ENCODE data around the gene EPDR1. TPM values are rescaled to one million over a fixed set of nuclear protein-coding genes. Genes with fewer than 3 reads are reported as not detected.

Gene EPDR1
- total RNA-seq, 6 experiments from 2014 or later, result 4.1 to 34.1 (median 13.2) TPM

DNA sequence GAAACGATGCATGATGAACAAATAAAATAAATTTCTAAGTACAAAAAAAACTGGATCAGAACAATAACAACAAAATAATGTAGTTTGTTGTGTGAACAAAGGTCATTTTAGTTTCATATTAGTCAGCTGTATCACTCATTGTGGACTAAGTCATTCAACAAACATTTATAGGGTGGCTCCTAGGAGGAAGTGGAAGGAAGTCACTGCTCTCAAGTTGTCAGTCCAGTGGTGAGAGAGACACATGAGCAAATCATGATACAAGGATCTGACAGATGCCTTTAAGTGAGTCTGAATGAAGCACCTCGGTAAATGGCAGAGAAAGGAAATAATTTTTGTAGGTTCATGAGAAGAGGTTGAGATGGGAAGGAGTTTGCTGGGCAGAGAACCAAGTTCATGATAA, 56.8 kb downstream of the EPDR1 start:
- ATAC-seq (peak in 1 of 4 donors; percentile 28), DNase-seq (no peak)
- no peaks in the 10 kb centered on the region for H3K9me3 ChIP-seq
- H3K27me3 ChIP-seq, result no peaks in the 10 kb centered on the region
- intact Hi-C loops (cut with DNase I), result no loop called here
- TF ChIP-seq, protein P1, sequence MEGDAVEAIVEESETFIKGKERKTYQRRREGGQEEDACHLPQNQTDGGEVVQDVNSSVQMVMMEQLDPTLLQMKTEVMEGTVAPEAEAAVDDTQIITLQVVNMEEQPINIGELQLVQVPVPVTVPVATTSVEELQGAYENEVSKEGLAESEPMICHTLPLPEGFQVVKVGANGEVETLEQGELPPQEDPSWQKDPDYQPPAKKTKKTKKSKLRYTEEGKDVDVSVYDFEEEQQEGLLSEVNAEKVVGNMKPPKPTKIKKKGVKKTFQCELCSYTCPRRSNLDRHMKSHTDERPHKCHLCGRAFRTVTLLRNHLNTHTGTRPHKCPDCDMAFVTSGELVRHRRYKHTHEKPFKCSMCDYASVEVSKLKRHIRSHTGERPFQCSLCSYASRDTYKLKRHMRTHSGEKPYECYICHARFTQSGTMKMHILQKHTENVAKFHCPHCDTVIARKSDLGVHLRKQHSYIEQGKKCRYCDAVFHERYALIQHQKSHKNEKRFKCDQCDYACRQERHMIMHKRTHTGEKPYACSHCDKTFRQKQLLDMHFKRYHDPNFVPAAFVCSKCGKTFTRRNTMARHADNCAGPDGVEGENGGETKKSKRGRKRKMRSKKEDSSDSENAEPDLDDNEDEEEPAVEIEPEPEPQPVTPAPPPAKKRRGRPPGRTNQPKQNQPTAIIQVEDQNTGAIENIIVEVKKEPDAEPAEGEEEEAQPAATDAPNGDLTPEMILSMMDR (IDR thresholded peaks at IDR 0.05), result no peak
- TF ChIP-seq POLR2A (IDR thresholded peaks at IDR 0.05), result no peak
- WGBS (ENCODE audit: insufficient coverage, low coverage, low lambda C conversion rate, missing lambda C conversion rate), result 71% methylated on average over 2 of the region's 2 CpGs
- no peak overlapping the region for H3K27ac ChIP-seq
- H3K36me3 ChIP-seq, result no peaks in the 10 kb centered on the region
- H3K4me3 ChIP-seq, result no peak overlapping the region
- H3K4me1 ChIP-seq, result no peaks in the 10 kb centered on the region

DNA sequence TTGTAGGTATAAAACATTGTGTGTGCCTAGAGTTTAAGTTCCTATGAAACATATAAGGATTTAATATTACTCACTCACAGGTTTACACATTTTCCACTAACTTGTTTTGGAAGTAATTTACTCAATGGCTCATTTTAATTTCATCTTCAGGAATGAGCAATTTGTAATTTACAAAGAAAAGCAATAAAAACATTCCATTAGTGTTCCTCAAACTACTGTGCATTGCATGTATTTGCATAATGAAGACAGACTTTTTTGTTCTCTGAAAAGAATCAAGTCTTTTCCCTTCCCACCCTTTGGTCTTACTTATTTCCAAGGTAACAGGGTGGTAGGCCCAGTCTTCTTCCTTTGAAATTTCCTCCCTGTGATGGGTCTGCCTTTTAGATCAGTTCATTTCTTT, 61.2 kb downstream of the EPDR1 start:
- intact Hi-C loops (cut with DNase I), result no loop called here
- no peak overlapping the region for H3K27ac ChIP-seq
- ATAC-seq, result no peak
- no peaks in the 10 kb centered on the region for H3K9me3 ChIP-seq
- no peaks in the 10 kb centered on the region for H3K36me3 ChIP-seq
- H3K4me3 ChIP-seq, result no peak overlapping the region
- no peak for TF ChIP-seq POLR2A (IDR thresholded peaks at IDR 0.05)
- TF ChIP-seq, protein P1 (IDR thresholded peaks at IDR 0.05), result no peak
- no peak for DNase-seq
- H3K27me3 ChIP-seq, result no peaks in the 10 kb centered on the region
- no peaks in the 10 kb centered on the region for H3K4me1 ChIP-seq

DNA sequence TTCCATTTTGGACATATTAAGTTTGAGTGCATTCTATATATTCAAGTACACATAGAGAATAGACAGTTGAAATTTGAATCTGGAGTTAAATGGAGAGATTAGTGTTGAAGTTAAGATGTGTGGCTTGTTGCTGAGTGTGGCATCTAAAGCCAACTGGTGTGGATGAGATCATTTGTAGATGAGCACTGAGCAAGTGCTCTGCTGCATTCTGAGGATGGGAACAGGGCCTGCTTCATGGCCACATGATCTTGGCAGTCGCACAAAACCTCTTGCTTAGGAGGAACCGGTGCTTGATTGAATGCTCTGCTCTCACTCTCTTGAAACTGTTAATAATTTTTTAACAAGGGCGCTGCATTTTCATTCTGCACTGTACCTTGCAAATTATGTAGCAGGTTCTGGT, 62.0 kb downstream of the EPDR1 start:
- Histone ChIP-seq H3K27ac (no peak overlapping the region), H3K9me3 (no peaks in the 10 kb centered on the region), H3K27me3 (no peaks in the 10 kb centered on the region), H3K36me3 (no peaks in the 10 kb centered on the region), H3K4me1 (no peaks in the 10 kb centered on the region), H3K4me3 (no peak overlapping the region)
- ATAC-seq, result no peak
- WGBS (ENCODE audit: insufficient coverage, low coverage, low lambda C conversion rate, missing lambda C conversion rate), result 67% methylated on average over 1 of the region's 3 CpGs
- no peak for DNase-seq
- TF ChIP-seq POLR2A (IDR thresholded peaks at IDR 0.05), result no peak
- TF ChIP-seq, protein P1 (IDR thresholded peaks at IDR 0.05), result no peak
- intact Hi-C loops (cut with DNase I), result no loop called here

DNA sequence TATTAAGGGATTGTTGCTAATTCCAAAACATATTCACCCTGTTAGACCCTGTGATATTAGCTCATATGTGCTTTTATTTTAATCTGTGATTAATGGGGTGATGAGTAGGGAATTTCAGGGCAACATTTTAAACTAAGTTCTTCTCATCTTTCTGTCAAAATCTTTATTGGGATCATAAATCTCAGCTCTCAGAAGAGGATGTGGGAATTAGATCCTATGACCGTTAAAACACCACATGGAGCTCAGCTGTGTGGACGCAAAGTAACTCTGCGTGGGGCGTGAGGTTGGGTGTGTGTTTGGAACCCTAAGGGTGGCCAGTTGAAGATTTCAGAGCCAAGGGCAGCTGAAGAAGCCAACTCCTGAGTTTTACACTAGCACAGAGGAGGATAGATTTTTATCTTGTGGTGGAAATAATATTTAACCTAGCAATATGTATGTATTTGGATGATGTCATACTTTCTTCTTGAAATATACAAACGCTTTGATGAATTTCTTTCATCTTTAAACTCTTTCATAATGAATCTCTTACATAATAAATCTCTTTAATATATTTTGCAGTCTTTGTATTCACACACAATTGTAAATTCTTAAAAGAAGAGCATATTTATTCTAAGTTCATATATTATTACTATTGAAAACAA, 64.4 kb downstream of the EPDR1 start:
- no peak overlapping the region for H3K27ac ChIP-seq
- no peak for ATAC-seq
- intact Hi-C loops (cut with DNase I), result no loop called here
- no peak for DNase-seq
- no peaks in the 10 kb centered on the region for H3K36me3 ChIP-seq
- TF ChIP-seq, protein P1 (IDR thresholded peaks at IDR 0.05), result no peak
- no peak for TF ChIP-seq POLR2A (IDR thresholded peaks at IDR 0.05)
- H3K9me3 ChIP-seq, result no peaks in the 10 kb centered on the region
- H3K4me1 ChIP-seq, result no peaks in the 10 kb centered on the region
- WGBS (ENCODE audit: insufficient coverage, low coverage, low lambda C conversion rate, missing lambda C conversion rate), result 69% methylated on average over 5 of the region's 5 CpGs
- no peak overlapping the region for H3K4me3 ChIP-seq
- H3K27me3 ChIP-seq, result no peaks in the 10 kb centered on the region

DNA sequence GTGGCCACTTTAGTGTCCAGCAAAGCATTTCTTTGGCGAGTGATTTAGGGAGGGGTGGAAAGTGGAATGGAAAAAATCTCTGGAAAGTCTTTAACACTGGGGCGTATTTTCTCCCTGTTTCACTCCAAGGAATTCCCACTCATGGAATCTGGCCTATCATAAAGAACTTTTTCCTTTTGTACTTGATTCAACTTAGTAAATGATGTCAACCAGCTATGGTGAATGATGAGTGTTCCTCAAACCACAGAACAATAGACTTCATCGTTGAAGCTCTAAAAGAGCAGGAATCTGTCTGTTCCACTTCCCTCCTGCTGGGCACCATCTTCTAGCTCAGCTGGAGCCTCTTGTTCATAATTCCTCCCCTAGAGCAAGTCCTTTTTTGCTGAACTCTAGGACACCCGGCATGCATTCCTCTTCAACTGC, 66.5 kb downstream of the EPDR1 start:
- DNase-seq (no peak), ATAC-seq (no peak)
- H3K4me1 ChIP-seq, result no peaks in the 10 kb centered on the region
- no peak overlapping the region for H3K4me3 ChIP-seq
- no peak overlapping the region for H3K27ac ChIP-seq
- no peaks in the 10 kb centered on the region for H3K9me3 ChIP-seq
- TF ChIP-seq, protein P1 (IDR thresholded peaks at IDR 0.05), result no peak
- TF ChIP-seq POLR2A (IDR thresholded peaks at IDR 0.05), result no peak
- no peaks in the 10 kb centered on the region for H3K27me3 ChIP-seq
- no peaks in the 10 kb centered on the region for H3K36me3 ChIP-seq
- 55% methylated on average over 4 of the region's 4 CpGs for WGBS (ENCODE audit: insufficient coverage, low coverage, low lambda C conversion rate, missing lambda C conversion rate)
- intact Hi-C loops (cut with DNase I), result no loop called here
